Right kidney (tissue), 1 donor: ENCODE data around the gene ABCC2.
"Not testable (repeated sequence)": the region's sequence is repeated elsewhere in the genome, so short reads cannot be mapped to it uniquely, and the experiment has no call there.

Experiments used
- DNase-seq: peaks from one replicate; pipeline ENCODE4 v3.0.0-alpha.2; 2016

The ABCC2 gene

GRCh38 chr10:99808270-99808669 lies 25.8 kb downstream of the ABCC2 start:
- no peak for DNase-seq

GRCh38 chr10:99809481-99809880 lies 27.0 kb downstream of the ABCC2 start:
- DNase-seq: no peak

- no peak for DNase-seq
Measured at GRCh38 chr10:99809931-99810615, 27.6 kb downstream of the ABCC2 start.

- no peak for DNase-seq
Measured at GRCh38 chr10:99812177-99812576, 29.7 kb downstream of the ABCC2 start.

GRCh38 chr10:99814143-99814542 lies 31.7 kb downstream of the ABCC2 start:
- DNase-seq: no peak

GRCh38 chr10:99815621-99816020 lies 33.2 kb downstream of the ABCC2 start:
- no peak for DNase-seq

- no peak for DNase-seq
Measured at GRCh38 chr10:99827936-99828335, 45.5 kb downstream of the ABCC2 start.

GRCh38 chr10:99828464-99828863 lies 46.0 kb downstream of the ABCC2 start:
- DNase-seq: no peak

- DNase-seq: no peak
Measured at GRCh38 chr10:99832439-99832838, 50.0 kb downstream of the ABCC2 start.

- DNase-seq: no peak
Measured at GRCh38 chr10:99834410-99834809, 52.0 kb downstream of the ABCC2 start.

- DNase-seq: no peak
Measured at GRCh38 chr10:99835947-99836346, 53.5 kb downstream of the ABCC2 start.

- DNase-seq: no peak
Measured at GRCh38 chr10:99836711-99837110, 54.3 kb downstream of the ABCC2 start.

- not testable (repeated sequence) for DNase-seq
Measured at GRCh38 chr10:99840859-99841258, 58.4 kb downstream of the ABCC2 start.

- DNase-seq: no peak
Measured at GRCh38 chr10:99841746-99842145, 59.3 kb downstream of the ABCC2 start.

- no peak for DNase-seq
Measured at GRCh38 chr10:99843310-99843709, 60.9 kb downstream of the ABCC2 start.

GRCh38 chr10:99844433-99844955 lies 62.1 kb downstream of the ABCC2 start:
- DNase-seq: no peak

- DNase-seq: peak; percentile 75
Measured at GRCh38 chr10:99845837-99846382, 63.5 kb downstream of the ABCC2 start.

GRCh38 chr10:99849057-99849456 lies 66.6 kb downstream of the ABCC2 start:
- no peak for DNase-seq

- no peak for DNase-seq
Measured at GRCh38 chr10:99849536-99849935, 67.1 kb downstream of the ABCC2 start.

- no peak for DNase-seq
Measured at GRCh38 chr10:99850021-99850766, 67.8 kb downstream of the ABCC2 start.

- DNase-seq: no peak
Measured at GRCh38 chr10:99850767-99851340, 68.4 kb downstream of the ABCC2 start.

GRCh38 chr10:99851825-99852224 lies 69.4 kb downstream of the ABCC2 start:
- no peak for DNase-seq
